ENCODE measurements around the gene UBE2E1. TPM values are rescaled to one million over a fixed set of nuclear protein-coding genes. Genes with fewer than 3 reads are reported as not detected.

Gene UBE2E1
- total and polyA plus RNA-seq, 8 donors = 89.1 to 214 (median 186) TPM

GRCh38 chr3:23806534-23807423 is 1.0 kb downstream of the UBE2E1 start:
- Histone ChIP-seq H3K9me3 (no peaks in the 10 kb centered on the region), H3K27ac (peak overlapping the region; percentile 90 to 91), H3K27me3 (no peaks in the 10 kb centered on the region), H3K36me3 (no peaks in the 10 kb centered on the region), H3K4me3 (peak overlapping the region; percentile 87 to 90), H3K4me1 (peaks cover 0 to 50% of the 10 kb centered on the region in 2 donors)
- ATAC-seq (peak; percentile 12), DNase-seq (peak; percentile 36 to 85 (median 48))
- no peak for TF ChIP-seq CTCF (IDR thresholded peaks at IDR 0.05)
- intact Hi-C loops (cut with DNase I) = no loop called here

GRCh38 chr3:23807424-23808015 is 1.8 kb downstream of the UBE2E1 start:
- H3K4me3 ChIP-seq = peak overlapping the region; percentile 87 to 90
- H3K4me1 ChIP-seq = peaks cover 0 to 56% of the 10 kb centered on the region in 2 donors
- peak overlapping the region; percentile 90 to 91 for H3K27ac ChIP-seq
- intact Hi-C loops (cut with DNase I) = no loop called here
- no peak for TF ChIP-seq CTCF (IDR thresholded peaks at IDR 0.05)
- H3K27me3 ChIP-seq = no peaks in the 10 kb centered on the region
- H3K36me3 ChIP-seq = no peaks in the 10 kb centered on the region
- no peaks in the 10 kb centered on the region for H3K9me3 ChIP-seq
- peak; percentile 31 for ATAC-seq
- no peak for DNase-seq

GRCh38 chr3:23808525-23808924 is 2.8 kb downstream of the UBE2E1 start:
- Histone ChIP-seq H3K27me3 (no peaks in the 10 kb centered on the region), H3K9me3 (no peaks in the 10 kb centered on the region), H3K36me3 (no peaks in the 10 kb centered on the region), H3K27ac (peak overlapping the region in 1 of 2 donors; percentile 91), H3K4me1 (peaks cover 0 to 58% of the 10 kb centered on the region in 2 donors), H3K4me3 (peak overlapping the region in 1 of 2 donors; percentile 87)
- ATAC-seq (no peak), DNase-seq (no peak)
- intact Hi-C loops (cut with DNase I) = no loop called here
- TF ChIP-seq CTCF (IDR thresholded peaks at IDR 0.05) = no peak

- TF ChIP-seq CTCF (IDR thresholded peaks at IDR 0.05) = no peak
- Histone ChIP-seq H3K36me3 (no peaks in the 10 kb centered on the region), H3K27me3 (no peaks in the 10 kb centered on the region), H3K4me1 (peaks cover 0 to 58% of the 10 kb centered on the region in 2 donors), H3K9me3 (no peaks in the 10 kb centered on the region), H3K27ac (peak overlapping the region in 1 of 2 donors; percentile 91), H3K4me3 (peak overlapping the region in 1 of 2 donors; percentile 65)
- no peak for DNase-seq
- intact Hi-C loops (cut with DNase I) = no loop called here
- ATAC-seq = no peak
Measured at GRCh38 chr3:23809294-23809693, 3.5 kb downstream of the UBE2E1 start.

- H3K36me3 ChIP-seq = no peaks in the 10 kb centered on the region
- no peaks in the 10 kb centered on the region for H3K9me3 ChIP-seq
- peak overlapping the region; percentile 71 to 91 for H3K27ac ChIP-seq
- H3K4me1 ChIP-seq = peaks cover 0 to 61% of the 10 kb centered on the region in 2 donors
- no peak for ATAC-seq
- no peak for DNase-seq
- intact Hi-C loops (cut with DNase I) = no loop called here
- no peak for TF ChIP-seq CTCF (IDR thresholded peaks at IDR 0.05)
- no peaks in the 10 kb centered on the region for H3K27me3 ChIP-seq
- peak overlapping the region; percentile 64 to 65 for H3K4me3 ChIP-seq
Measured at GRCh38 chr3:23809840-23810342, 4.1 kb downstream of the UBE2E1 start.

All from left lung (tissue), 10 donors.